Cardiac muscle cell (in vitro differentiated cells and primary cell): Measurements from ENCODE around the gene ZNF778. TPM values are rescaled to one million over a fixed set of nuclear protein-coding genes. Genes with fewer than 3 reads are reported as not detected.

ENCODE experiments used
- DNase-seq, 2 donors: peaks; one replicate each; pipeline versions ENCODE4 v3.0.0 to v3.0.0-alpha.2; 2010 to 2017; ENCODE audit warnings: low read depth in 1 of 2, low spot score in 1 of 2
- H3K27ac ChIP-seq: fragments of 200-600 bp; sonication (generic); 2 replicates; pipeline ENCODE4 v1.5.1; 2016
- H3K27me3 ChIP-seq: fragments of 200-600 bp; sonication (generic); 2 replicates; pipeline ENCODE4 v1.6.0; 2016; ENCODE audit warnings: control low read depth
- H3K36me3 ChIP-seq: fragments of 200-600 bp; sonication (generic); 2 replicates; pipeline ENCODE4 v1.5.1; 2016; ENCODE audit warnings: control low read depth
- H3K4me1 ChIP-seq: fragments of 200-600 bp; sonication (generic); 2 replicates; pipeline ENCODE4 v1.8.1; 2017; ENCODE audit warnings: low read depth, mild to moderate bottlenecking, mixed run types
- H3K4me3 ChIP-seq: fragments of 200-600 bp; sonication (generic); 2 replicates; pipeline ENCODE4 v1.5.1; 2016; ENCODE audit warnings: mild to moderate bottlenecking
- H3K9me3 ChIP-seq: fragments of 200-600 bp; sonication (generic); 2 replicates; pipeline ENCODE4 v1.5.1; 2017; ENCODE audit warnings: low read depth, mild to moderate bottlenecking, control low read depth
- polyA plus RNA-seq: library from polyadenylated mRNA; unstranded; fragments of >200 nt; fragmentation: Nextera tagmentation; extraction: Ambion mirVana; gene quantifications from 2 replicates; pipeline ENCODE4 v1.2.1, GENCODE V29; 2016
- total RNA-seq: library from RNA; depleted of rRNA; stranded (reverse); fragments of >200 nt; gene quantifications from 2 replicates; pipeline ENCODE4 v1.2.3, GENCODE V29; 2016
- TF ChIP-seq, protein P1 (sequence below): IDR thresholded peaks from 2 replicates; pipeline ENCODE4 v1.5.1; 2012; ENCODE audit warnings: low read depth, mild to moderate bottlenecking, low read length

The ZNF778 gene
- total and polyA plus RNA-seq, 2 experiments from 2014 or later = 4.1 to 25.8 TPM

DNA sequence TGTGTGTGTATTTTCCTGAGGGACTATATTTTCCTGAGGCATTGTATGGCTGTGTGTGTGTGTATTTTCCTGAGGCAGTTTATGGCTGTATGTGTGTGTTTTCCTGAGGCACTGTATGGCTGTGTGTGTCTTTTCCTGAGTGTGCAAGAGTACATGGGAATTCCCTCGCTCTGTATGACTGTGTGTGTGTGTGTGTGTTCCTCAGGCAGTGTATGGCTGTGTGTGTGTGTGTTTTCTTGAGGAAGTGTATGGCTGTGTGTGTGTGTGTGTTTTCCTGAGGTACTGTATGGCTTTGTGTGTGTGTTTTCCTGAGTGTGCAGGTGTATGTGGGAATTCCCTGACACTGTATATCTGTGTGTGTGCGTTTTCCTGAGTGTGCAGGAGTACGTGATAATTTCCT is 4.1 kb downstream of the ZNF778 start:
- Histone ChIP-seq H3K27ac (no peak overlapping the region), H3K27me3 (no peaks in the 10 kb centered on the region), H3K4me1 (peaks cover 3% of the 10 kb centered on the region), H3K36me3 (peaks cover 22% of the 10 kb centered on the region), H3K4me3 (no peak overlapping the region), H3K9me3 (no peaks in the 10 kb centered on the region)
- DNase-seq = no peak
- TF ChIP-seq, protein P1, sequence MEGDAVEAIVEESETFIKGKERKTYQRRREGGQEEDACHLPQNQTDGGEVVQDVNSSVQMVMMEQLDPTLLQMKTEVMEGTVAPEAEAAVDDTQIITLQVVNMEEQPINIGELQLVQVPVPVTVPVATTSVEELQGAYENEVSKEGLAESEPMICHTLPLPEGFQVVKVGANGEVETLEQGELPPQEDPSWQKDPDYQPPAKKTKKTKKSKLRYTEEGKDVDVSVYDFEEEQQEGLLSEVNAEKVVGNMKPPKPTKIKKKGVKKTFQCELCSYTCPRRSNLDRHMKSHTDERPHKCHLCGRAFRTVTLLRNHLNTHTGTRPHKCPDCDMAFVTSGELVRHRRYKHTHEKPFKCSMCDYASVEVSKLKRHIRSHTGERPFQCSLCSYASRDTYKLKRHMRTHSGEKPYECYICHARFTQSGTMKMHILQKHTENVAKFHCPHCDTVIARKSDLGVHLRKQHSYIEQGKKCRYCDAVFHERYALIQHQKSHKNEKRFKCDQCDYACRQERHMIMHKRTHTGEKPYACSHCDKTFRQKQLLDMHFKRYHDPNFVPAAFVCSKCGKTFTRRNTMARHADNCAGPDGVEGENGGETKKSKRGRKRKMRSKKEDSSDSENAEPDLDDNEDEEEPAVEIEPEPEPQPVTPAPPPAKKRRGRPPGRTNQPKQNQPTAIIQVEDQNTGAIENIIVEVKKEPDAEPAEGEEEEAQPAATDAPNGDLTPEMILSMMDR = no peak

DNA sequence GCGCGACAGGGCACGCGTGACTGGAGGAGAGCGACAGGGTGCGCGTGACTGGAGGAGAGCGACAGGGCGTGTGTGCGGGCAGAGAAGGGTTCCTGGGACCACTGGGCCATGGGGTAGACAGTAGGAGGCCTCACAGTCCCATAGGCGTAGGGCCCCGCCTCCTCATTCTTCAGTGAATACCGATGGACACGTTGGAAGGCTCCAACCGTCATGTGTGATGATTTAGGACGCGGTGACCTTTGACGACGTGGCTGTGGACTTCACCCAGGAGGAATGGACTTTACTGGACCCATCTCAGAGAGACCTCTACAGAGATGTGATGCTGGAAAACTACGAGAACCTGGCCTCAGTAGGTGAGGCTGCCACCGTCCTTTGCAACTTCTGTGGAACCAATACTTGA is 5.4 kb downstream of the ZNF778 start:
- Histone ChIP-seq H3K36me3 (peaks cover 33% of the 10 kb centered on the region), H3K9me3 (no peaks in the 10 kb centered on the region), H3K27me3 (no peaks in the 10 kb centered on the region), H3K4me3 (no peak overlapping the region), H3K4me1 (peaks cover 3% of the 10 kb centered on the region), H3K27ac (no peak overlapping the region)
- TF ChIP-seq, protein P1 = no peak
- DNase-seq = no peak

DNA sequence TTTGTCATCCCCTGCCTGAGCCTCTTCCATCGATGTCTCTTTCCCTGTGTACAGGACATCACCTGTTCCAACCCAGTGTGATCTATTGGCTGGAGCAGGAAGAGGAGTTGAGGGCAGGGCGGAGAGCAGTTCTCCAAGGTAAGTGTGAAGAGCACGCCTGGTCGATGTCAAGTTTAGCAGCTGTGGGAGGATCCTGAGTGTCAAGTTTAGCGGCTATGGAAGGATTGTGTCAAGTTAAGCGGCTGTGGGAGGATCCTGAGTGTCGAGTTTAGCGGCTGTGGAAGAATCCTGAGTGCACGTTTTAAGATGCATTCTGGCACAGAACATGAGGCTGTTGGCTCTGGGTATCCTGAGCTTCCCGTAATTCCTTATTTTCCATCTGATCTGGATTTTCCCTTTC is 7.2 kb downstream of the ZNF778 start:
- H3K4me3 ChIP-seq = no peak overlapping the region
- H3K9me3 ChIP-seq = no peaks in the 10 kb centered on the region
- H3K36me3 ChIP-seq = peaks cover 40% of the 10 kb centered on the region

DNA sequence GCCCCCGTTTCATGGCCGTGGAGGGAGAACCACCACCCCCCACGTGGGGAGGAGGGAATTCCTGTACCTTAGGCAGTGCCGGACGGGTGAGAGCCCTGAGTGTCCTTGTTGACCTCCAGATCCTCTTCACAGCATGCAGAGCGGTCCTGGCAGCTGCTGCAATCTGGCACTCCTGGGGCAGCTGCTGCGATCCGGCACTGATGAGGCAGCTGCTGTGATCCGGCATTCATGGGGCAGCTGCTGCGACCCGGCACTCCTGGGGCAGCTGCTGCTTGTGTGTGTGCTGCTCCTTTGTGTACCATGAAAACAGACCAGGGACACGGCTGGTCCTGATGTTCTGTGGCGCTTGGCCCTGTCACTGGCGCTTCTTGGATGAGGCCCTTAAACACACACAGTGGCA is 12.8 kb downstream of the ZNF778 start:
- Histone ChIP-seq H3K4me1 (no peaks in the 10 kb centered on the region), H3K27ac (no peak overlapping the region), H3K4me3 (no peak overlapping the region), H3K36me3 (peaks cover 25% of the 10 kb centered on the region), H3K9me3 (no peaks in the 10 kb centered on the region), H3K27me3 (no peaks in the 10 kb centered on the region)
- TF ChIP-seq, protein P1 = no peak
- no peak for DNase-seq

More for the DNA sequence above, 7.2 kb downstream of the ZNF778 start:
- TF ChIP-seq, protein P1 = no peak
- H3K27ac ChIP-seq = no peak overlapping the region
- DNase-seq = no peak
- no peaks in the 10 kb centered on the region for H3K27me3 ChIP-seq
- no peaks in the 10 kb centered on the region for H3K4me1 ChIP-seq

DNA sequence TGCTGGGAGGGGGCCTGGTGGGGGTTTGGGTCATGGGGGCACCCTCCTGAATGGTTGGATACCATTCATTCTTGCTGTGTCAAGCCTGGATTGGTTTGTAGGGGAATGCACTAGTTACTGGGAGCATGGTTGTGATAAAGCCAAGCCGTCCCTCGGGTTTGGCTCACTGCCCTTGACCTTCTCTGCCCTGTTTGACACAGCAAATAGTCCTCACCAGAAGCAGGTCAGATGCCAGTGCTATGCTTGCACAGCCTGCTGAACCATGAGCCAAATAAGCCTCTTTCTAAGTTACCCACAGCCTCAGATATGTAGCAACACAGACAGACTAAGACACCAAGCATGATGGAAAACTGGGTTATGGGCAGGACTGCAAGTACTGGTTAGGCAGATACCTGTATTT is 14.6 kb downstream of the ZNF778 start:
- no peak overlapping the region for H3K27ac ChIP-seq
- no peaks in the 10 kb centered on the region for H3K4me1 ChIP-seq
- DNase-seq = no peak
- no peak overlapping the region for H3K4me3 ChIP-seq
- TF ChIP-seq, protein P1 = no peak
- H3K27me3 ChIP-seq = no peaks in the 10 kb centered on the region
- H3K9me3 ChIP-seq = no peaks in the 10 kb centered on the region
- peaks cover 13% of the 10 kb centered on the region for H3K36me3 ChIP-seq
